Stimulated activated CD8-positive, alpha-beta memory T cell treated with anti-CD3 and anti-CD28 coated beads, Interleukin-4, amount 100 ng/mL, for 1 hour (primary cell): ENCODE results near the gene CLIC6.
A peak's percentile ranks its signal among the peaks of the same experiment; 100 is the strongest.

ENCODE experiments used
- DNase-seq, 2 donors: peaks; one replicate each; pipeline ENCODE4 v3.0.0-alpha.2; 2020; ENCODE audit warnings: low read depth in 2 of 2, low spot score in 1 of 2

CLIC6 gene

GRCh38 chr21:34724131-34724856, 55.5 kb downstream of the CLIC6 start:
- DNase-seq, result no peak

GRCh38 chr21:34724857-34725195, 56.0 kb downstream of the CLIC6 start:
- DNase-seq, result no peak

- no peak for DNase-seq
Measured at GRCh38 chr21:34726627-34727337, 58.0 kb downstream of the CLIC6 start.

- DNase-seq, result no peak
Measured at GRCh38 chr21:34728479-34728878, 59.7 kb downstream of the CLIC6 start.

GRCh38 chr21:34730194-34730593, 61.4 kb downstream of the CLIC6 start:
- DNase-seq, result no peak

GRCh38 chr21:34730756-34731445, 62.1 kb downstream of the CLIC6 start:
- no peak for DNase-seq

- no peak for DNase-seq
Measured at GRCh38 chr21:34732388-34732821, 63.6 kb downstream of the CLIC6 start.

- DNase-seq, result no peak
Measured at GRCh38 chr21:34733852-34734251, 65.1 kb downstream of the CLIC6 start.

- no peak for DNase-seq
Measured at GRCh38 chr21:34734696-34735095, 65.9 kb downstream of the CLIC6 start.

- DNase-seq, result no peak
Measured at GRCh38 chr21:34736116-34736874, 67.5 kb downstream of the CLIC6 start.

GRCh38 chr21:34737115-34737514, 68.3 kb downstream of the CLIC6 start:
- DNase-seq, result no peak

- no peak for DNase-seq
Measured at GRCh38 chr21:34740198-34740597, 71.4 kb downstream of the CLIC6 start.

- DNase-seq, result no peak
Measured at GRCh38 chr21:34743285-34743684, 74.5 kb downstream of the CLIC6 start.

GRCh38 chr21:34743831-34744230, 75.0 kb downstream of the CLIC6 start:
- DNase-seq, result no peak

- DNase-seq, result no peak
Measured at GRCh38 chr21:34744801-34745200, 76.0 kb downstream of the CLIC6 start.

GRCh38 chr21:34745557-34746255, 76.9 kb downstream of the CLIC6 start:
- peak; percentile 10 to 24 for DNase-seq

- DNase-seq, result no peak
Measured at GRCh38 chr21:34748862-34749261, 80.1 kb downstream of the CLIC6 start.

GRCh38 chr21:34754690-34755647, 86.2 kb downstream of the CLIC6 start:
- no peak for DNase-seq

- no peak for DNase-seq
Measured at GRCh38 chr21:34761758-34762330, 93.0 kb downstream of the CLIC6 start.
